HepG2 (cell line): ENCODE data around the gene DDRGK1. TPM values are rescaled to one million over a fixed set of nuclear protein-coding genes. Genes with fewer than 3 reads are reported as not detected.

Source experiments
- FLYWCH1 ChIP-seq: sonication (generic); formaldehyde crosslinking; IDR thresholded peaks from 2 replicates; pipeline ENCODE4 v1.8.1; 2023; ENCODE audit warnings: mild to moderate bottlenecking, missing genetic modification reagents
- MTA1 ChIP-seq: sonication (generic); formaldehyde crosslinking; IDR thresholded peaks from 2 replicates; pipeline ENCODE4 v1.4.0; 2020; ENCODE audit warnings: missing genetic modification reagents, mild to moderate bottlenecking, borderline replicate concordance
- POLR2A ChIP-seq, 2 experiments: IDR thresholded peaks; 2 replicates each; pipeline ENCODE4 v1.6.1; 2011; ENCODE audit warnings: low read depth in 2 of 2, low read length in 2 of 2, mild to moderate bottlenecking in 1 of 2, moderate library complexity in 1 of 2; ENCODE audit not compliant: insufficient read depth in 1 of 2
- RORA ChIP-seq: sonication (generic); formaldehyde crosslinking; IDR thresholded peaks from 2 replicates; pipeline ENCODE4 v1.5.0; 2020; ENCODE audit warnings: mild to moderate bottlenecking, missing genetic modification reagents, moderate library complexity
- SCMH1 ChIP-seq: sonication (generic); formaldehyde crosslinking; IDR thresholded peaks from 2 replicates; pipeline ENCODE4 v1.9.0; 2021; ENCODE audit warnings: missing genetic modification reagents, mild to moderate bottlenecking, borderline replicate concordance
- SNAPC2 ChIP-seq: sonication (generic); formaldehyde crosslinking; IDR thresholded peaks from 2 replicates; pipeline ENCODE4 v1.8.1; 2022; ENCODE audit warnings: mild to moderate bottlenecking, missing genetic modification reagents
- TSC22D2 ChIP-seq: sonication (generic); formaldehyde crosslinking; IDR thresholded peaks from 2 replicates; pipeline ENCODE4 v1.5.1; 2020; ENCODE audit warnings: missing genetic modification reagents, mild to moderate bottlenecking, borderline replicate concordance
- XBP1 ChIP-seq: sonication (generic); formaldehyde crosslinking; IDR thresholded peaks from 2 replicates; pipeline ENCODE4 v1.5.0; 2020; ENCODE audit warnings: missing genetic modification reagents
- ZBTB7B ChIP-seq: sonication (generic); formaldehyde crosslinking; IDR thresholded peaks from 2 replicates; pipeline ENCODE4 v1.4.0; 2020; ENCODE audit warnings: missing genetic modification reagents
- ZFP41 ChIP-seq: sonication (generic); formaldehyde crosslinking; IDR thresholded peaks from 2 replicates; pipeline ENCODE4 v1.4.0; 2020; ENCODE audit warnings: mild to moderate bottlenecking, missing genetic modification reagents, borderline replicate concordance
- ZNF44 ChIP-seq: sonication (generic); formaldehyde crosslinking; IDR thresholded peaks from 2 replicates; pipeline ENCODE4 v1.5.1; 2020; ENCODE audit warnings: mild to moderate bottlenecking, missing genetic modification reagents
- ZNF674 ChIP-seq: sonication (generic); formaldehyde crosslinking; IDR thresholded peaks from 2 replicates; pipeline ENCODE4 v1.5.0; 2020; ENCODE audit warnings: low read depth, mild to moderate bottlenecking, missing genetic modification reagents
- ZNF891 ChIP-seq: sonication (generic); formaldehyde crosslinking; IDR thresholded peaks from 2 replicates; pipeline ENCODE4 v1.5.0; 2020; ENCODE audit warnings: mild to moderate bottlenecking, missing genetic modification reagents
- polyA plus RNA-seq, 8 experiments: library from polyadenylated mRNA; depleted of rRNA in 3 of 8; stranded (reverse) in 7 of 8; unstranded in 1 of 8; fragments of >200 nt; fragmentation: Illumina TruSeq in 4 of 8; extraction: Trizol in 4 of 8; gene quantifications; 2 replicates each; pipeline versions ENCODE4 v1.2.1 to v1.2.3, GENCODE V29; 2011 to 2016; ENCODE audit warnings: low read depth in 4 of 8, missing spikeins in 1 of 8, mixed read lengths in 1 of 8; ENCODE audit not compliant: insufficient read depth in 1 of 8
- total RNA-seq, 5 experiments: library from RNA; depleted of rRNA; stranded (reverse); fragments of >200 nt; fragmentation: Illumina TruSeq; extraction: Trizol; gene quantifications; 2 replicates each; pipeline ENCODE4 v1.2.3, GENCODE V29; 2016; ENCODE audit warnings: low read depth in 1 of 5
- TF ChIP-seq, protein P1 (sequence below): sonication (generic); formaldehyde crosslinking; IDR thresholded peaks from 2 replicates; pipeline ENCODE4 v1.4.0; 2020; ENCODE audit warnings: missing genetic modification reagents
- TF ChIP-seq, protein P2 (sequence below): sonication (generic); formaldehyde crosslinking; IDR thresholded peaks from 2 replicates; pipeline ENCODE4 v1.5.0; 2020; ENCODE audit warnings: mild to moderate bottlenecking, missing genetic modification reagents
- TF ChIP-seq, protein P3 (sequence below): sonication (generic); formaldehyde crosslinking; IDR thresholded peaks from 2 replicates; pipeline ENCODE4 v1.9.0; 2021; ENCODE audit warnings: missing genetic modification reagents, mild to moderate bottlenecking, borderline replicate concordance
- TF ChIP-seq, protein P4 (sequence below): IDR thresholded peaks from 2 replicates; pipeline ENCODE4 v1.6.1; 2016; ENCODE audit warnings: missing genetic modification reagents, missing compliant biosample characterization
- TF ChIP-seq, protein P5 (sequence below): sonication (generic); formaldehyde crosslinking; IDR thresholded peaks from 2 replicates; pipeline ENCODE4 v1.5.0; 2020; ENCODE audit warnings: mild to moderate bottlenecking, missing genetic modification reagents, moderate library complexity
- TF ChIP-seq, protein P6 (sequence below): sonication (generic); formaldehyde crosslinking; IDR thresholded peaks from 2 replicates; pipeline ENCODE4 v1.4.0; 2020; ENCODE audit warnings: missing genetic modification reagents, borderline replicate concordance

Gene DDRGK1
- total and polyA plus RNA-seq, 2 of the 13 experiments (the other 11 are each of a cell fraction or from before 2014, with no cell fraction given) = 96.7 to 149 TPM

DNA sequence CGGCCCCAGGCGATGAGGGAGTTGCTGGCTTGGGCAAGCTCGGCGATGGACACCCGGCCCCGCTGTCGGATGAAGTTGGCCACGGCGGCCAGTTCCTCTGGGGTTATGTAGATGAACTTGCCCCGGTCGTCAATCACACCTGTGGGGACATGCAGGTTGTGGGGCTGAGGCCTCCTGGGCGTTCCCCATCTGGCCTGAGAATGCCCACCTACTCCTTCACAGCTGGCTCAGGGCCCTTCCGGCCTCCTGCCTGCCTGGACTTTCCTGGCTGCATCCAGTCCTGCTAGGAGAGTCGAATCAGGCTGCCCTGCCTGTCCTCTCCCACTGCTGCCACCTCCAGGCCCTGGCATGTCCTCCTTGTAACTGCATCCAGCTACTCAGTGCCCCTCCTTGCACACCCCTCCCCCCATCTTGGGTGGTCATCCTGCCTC, 13.8 kb downstream of the DDRGK1 start (continued):
- TF ChIP-seq, protein P1, sequence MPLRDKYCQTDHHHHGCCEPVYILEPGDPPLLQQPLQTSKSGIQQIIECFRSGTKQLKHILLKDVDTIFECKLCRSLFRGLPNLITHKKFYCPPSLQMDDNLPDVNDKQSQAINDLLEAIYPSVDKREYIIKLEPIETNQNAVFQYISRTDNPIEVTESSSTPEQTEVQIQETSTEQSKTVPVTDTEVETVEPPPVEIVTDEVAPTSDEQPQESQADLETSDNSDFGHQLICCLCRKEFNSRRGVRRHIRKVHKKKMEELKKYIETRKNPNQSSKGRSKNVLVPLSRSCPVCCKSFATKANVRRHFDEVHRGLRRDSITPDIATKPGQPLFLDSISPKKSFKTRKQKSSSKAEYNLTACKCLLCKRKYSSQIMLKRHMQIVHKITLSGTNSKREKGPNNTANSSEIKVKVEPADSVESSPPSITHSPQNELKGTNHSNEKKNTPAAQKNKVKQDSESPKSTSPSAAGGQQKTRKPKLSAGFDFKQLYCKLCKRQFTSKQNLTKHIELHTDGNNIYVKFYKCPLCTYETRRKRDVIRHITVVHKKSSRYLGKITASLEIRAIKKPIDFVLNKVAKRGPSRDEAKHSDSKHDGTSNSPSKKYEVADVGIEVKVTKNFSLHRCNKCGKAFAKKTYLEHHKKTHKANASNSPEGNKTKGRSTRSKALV (CRISPR knock-in tag) = no peak
- no peak for TF ChIP-seq RORA
- no peak; the same call in 1 of the 2 replicates for TF ChIP-seq ZNF891 (CRISPR knock-in tag)
- 0 out of 2 replicates have a peak, but pooled peaks have one; percentile 61 for TF ChIP-seq FLYWCH1 (CRISPR knock-in tag)
- TF ChIP-seq ZBTB7B (CRISPR knock-in tag) = no peak
- TF ChIP-seq, protein P2, sequence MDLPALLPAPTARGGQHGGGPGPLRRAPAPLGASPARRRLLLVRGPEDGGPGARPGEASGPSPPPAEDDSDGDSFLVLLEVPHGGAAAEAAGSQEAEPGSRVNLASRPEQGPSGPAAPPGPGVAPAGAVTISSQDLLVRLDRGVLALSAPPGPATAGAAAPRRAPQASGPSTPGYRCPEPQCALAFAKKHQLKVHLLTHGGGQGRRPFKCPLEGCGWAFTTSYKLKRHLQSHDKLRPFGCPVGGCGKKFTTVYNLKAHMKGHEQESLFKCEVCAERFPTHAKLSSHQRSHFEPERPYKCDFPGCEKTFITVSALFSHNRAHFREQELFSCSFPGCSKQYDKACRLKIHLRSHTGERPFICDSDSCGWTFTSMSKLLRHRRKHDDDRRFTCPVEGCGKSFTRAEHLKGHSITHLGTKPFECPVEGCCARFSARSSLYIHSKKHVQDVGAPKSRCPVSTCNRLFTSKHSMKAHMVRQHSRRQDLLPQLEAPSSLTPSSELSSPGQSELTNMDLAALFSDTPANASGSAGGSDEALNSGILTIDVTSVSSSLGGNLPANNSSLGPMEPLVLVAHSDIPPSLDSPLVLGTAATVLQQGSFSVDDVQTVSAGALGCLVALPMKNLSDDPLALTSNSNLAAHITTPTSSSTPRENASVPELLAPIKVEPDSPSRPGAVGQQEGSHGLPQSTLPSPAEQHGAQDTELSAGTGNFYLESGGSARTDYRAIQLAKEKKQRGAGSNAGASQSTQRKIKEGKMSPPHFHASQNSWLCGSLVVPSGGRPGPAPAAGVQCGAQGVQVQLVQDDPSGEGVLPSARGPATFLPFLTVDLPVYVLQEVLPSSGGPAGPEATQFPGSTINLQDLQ (CRISPR knock-in tag) = no peak
- TF ChIP-seq, protein P3, sequence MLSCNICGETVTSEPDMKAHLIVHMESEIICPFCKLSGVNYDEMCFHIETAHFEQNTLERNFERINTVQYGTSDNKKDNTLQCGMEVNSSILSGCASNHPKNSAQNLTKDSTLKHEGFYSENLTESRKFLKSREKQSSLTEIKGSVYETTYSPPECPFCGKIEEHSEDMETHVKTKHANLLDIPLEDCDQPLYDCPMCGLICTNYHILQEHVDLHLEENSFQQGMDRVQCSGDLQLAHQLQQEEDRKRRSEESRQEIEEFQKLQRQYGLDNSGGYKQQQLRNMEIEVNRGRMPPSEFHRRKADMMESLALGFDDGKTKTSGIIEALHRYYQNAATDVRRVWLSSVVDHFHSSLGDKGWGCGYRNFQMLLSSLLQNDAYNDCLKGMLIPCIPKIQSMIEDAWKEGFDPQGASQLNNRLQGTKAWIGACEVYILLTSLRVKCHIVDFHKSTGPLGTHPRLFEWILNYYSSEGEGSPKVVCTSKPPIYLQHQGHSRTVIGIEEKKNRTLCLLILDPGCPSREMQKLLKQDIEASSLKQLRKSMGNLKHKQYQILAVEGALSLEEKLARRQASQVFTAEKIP (CRISPR knock-in tag) = no peak
- TF ChIP-seq ZNF674 (CRISPR knock-in tag) = no peak
- TF ChIP-seq, protein P4, sequence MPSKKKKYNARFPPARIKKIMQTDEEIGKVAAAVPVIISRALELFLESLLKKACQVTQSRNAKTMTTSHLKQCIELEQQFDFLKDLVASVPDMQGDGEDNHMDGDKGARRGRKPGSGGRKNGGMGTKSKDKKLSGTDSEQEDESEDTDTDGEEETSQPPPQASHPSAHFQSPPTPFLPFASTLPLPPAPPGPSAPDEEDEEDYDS (CRISPR knock-in tag) = no peak
- no peak for TF ChIP-seq SNAPC2 (CRISPR knock-in tag)
- TF ChIP-seq ZNF44 (CRISPR knock-in tag) = no peak
- no peak for TF ChIP-seq SCMH1 (CRISPR knock-in tag)
- TF ChIP-seq, protein P5, sequence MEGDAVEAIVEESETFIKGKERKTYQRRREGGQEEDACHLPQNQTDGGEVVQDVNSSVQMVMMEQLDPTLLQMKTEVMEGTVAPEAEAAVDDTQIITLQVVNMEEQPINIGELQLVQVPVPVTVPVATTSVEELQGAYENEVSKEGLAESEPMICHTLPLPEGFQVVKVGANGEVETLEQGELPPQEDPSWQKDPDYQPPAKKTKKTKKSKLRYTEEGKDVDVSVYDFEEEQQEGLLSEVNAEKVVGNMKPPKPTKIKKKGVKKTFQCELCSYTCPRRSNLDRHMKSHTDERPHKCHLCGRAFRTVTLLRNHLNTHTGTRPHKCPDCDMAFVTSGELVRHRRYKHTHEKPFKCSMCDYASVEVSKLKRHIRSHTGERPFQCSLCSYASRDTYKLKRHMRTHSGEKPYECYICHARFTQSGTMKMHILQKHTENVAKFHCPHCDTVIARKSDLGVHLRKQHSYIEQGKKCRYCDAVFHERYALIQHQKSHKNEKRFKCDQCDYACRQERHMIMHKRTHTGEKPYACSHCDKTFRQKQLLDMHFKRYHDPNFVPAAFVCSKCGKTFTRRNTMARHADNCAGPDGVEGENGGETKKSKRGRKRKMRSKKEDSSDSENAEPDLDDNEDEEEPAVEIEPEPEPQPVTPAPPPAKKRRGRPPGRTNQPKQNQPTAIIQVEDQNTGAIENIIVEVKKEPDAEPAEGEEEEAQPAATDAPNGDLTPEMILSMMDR (CRISPR knock-in tag) = peak; percentile 37
- TF ChIP-seq ZFP41 = no peak
- no peak for TF ChIP-seq TSC22D2 (CRISPR knock-in tag)
- no peak for TF ChIP-seq XBP1 (CRISPR knock-in tag)
- TF ChIP-seq POLR2A (IDR thresholded peaks at IDR 0.05; ENCODE audit: insufficient read depth in 1 of 2, low read depth in 2 of 2, low read length in 2 of 2) = peak; percentile 34 to 45; a peak in 1 of 4 replicates
- 0 out of 2 replicates have a peak, but pooled peaks have one; percentile 25 for TF ChIP-seq MTA1 (CRISPR knock-in tag)
- TF ChIP-seq, protein P6, sequence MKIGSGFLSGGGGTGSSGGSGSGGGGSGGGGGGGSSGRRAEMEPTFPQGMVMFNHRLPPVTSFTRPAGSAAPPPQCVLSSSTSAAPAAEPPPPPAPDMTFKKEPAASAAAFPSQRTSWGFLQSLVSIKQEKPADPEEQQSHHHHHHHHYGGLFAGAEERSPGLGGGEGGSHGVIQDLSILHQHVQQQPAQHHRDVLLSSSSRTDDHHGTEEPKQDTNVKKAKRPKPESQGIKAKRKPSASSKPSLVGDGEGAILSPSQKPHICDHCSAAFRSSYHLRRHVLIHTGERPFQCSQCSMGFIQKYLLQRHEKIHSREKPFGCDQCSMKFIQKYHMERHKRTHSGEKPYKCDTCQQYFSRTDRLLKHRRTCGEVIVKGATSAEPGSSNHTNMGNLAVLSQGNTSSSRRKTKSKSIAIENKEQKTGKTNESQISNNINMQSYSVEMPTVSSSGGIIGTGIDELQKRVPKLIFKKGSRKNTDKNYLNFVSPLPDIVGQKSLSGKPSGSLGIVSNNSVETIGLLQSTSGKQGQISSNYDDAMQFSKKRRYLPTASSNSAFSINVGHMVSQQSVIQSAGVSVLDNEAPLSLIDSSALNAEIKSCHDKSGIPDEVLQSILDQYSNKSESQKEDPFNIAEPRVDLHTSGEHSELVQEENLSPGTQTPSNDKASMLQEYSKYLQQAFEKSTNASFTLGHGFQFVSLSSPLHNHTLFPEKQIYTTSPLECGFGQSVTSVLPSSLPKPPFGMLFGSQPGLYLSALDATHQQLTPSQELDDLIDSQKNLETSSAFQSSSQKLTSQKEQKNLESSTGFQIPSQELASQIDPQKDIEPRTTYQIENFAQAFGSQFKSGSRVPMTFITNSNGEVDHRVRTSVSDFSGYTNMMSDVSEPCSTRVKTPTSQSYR (CRISPR knock-in tag) = peak; percentile 32; the same call in 1 of the 2 replicates
